Activated CD4-positive, alpha-beta T cell treated with anti-CD3 and anti-CD28 coated beads, Interleukin-2, amount 50 U/mL, for 24 hours (primary cell): ENCODE data around the gene ENTPD8.
A peak's percentile ranks its signal among the peaks of the same experiment; 100 is the strongest.
"Not testable (repeated sequence)": the region's sequence is repeated elsewhere in the genome, so short reads cannot be mapped to it uniquely, and the experiment has no call there.

ENCODE experiments used
- DNase-seq, 2 donors: peaks; one replicate each; pipeline ENCODE4 v3.0.0-alpha.2; 2020; ENCODE audit warnings: low read depth in 1 of 2, low spot score in 1 of 2

Gene ENTPD8

GRCh38 chr9:137411645-137412380 is 29.3 kb downstream of the ENTPD8 start:
- DNase-seq = no peak

- no peak for DNase-seq
These were observed 29.9 kb downstream of the ENTPD8 start for GRCh38 chr9:137411260-137411644.

- no peak for DNase-seq
These were observed 30.3 kb downstream of the ENTPD8 start for GRCh38 chr9:137410891-137411249.

DNA sequence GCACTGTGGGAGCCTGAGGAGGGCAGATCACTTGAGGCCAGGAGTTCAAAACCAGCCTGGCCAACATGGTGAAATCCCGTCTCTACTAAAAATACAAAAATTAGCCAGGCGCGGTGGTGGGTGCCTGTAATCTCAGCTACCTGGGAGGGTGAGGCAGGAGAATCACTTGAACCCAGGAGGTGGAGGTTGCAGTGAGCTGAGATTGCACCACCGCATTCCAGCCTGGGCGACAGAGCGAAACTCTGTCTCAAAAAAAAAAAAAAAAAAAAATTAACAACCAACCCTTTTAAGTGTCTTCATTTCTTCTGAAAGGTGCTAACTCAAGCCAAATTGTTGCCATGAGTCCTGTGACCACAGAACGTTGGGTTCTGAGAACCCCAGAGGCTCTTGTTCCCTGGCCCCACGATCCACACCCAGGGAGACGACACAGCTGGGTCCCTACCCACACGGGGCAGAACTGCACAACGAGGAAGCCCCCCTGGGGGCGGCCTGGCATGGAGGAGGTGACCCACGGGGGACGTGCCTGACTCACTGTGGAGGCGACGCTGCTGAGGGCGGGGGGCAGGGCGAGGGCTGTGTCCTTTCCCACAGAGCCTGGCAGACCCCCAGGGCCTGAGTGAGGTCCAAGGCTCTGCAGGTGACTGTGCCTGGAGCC is 30.8 kb downstream of the ENTPD8 start:
- DNase-seq = not testable (repeated sequence)

DNA sequence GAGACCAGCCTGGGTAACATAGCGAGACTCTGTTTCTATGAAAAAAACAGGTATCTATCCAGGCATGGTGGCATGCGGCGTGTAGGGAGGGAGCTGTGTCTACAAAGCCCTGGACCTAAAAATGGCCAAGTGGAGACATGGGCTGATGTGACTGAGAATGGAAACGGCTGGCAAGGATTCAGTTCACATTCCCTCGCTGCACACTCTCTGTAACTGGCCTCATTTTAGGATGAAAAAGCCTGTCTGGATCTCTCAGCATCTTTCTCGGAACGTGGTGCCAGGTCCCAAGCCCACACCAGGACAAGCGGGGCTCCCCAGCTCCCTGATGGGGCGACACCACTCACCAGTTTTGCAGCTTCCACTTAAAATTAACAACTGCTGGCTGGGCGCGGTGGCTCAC is 31.6 kb downstream of the ENTPD8 start:
- no peak for DNase-seq

- no peak for DNase-seq
These were observed 32.3 kb downstream of the ENTPD8 start for GRCh38 chr9:137408651-137409405.

DNA sequence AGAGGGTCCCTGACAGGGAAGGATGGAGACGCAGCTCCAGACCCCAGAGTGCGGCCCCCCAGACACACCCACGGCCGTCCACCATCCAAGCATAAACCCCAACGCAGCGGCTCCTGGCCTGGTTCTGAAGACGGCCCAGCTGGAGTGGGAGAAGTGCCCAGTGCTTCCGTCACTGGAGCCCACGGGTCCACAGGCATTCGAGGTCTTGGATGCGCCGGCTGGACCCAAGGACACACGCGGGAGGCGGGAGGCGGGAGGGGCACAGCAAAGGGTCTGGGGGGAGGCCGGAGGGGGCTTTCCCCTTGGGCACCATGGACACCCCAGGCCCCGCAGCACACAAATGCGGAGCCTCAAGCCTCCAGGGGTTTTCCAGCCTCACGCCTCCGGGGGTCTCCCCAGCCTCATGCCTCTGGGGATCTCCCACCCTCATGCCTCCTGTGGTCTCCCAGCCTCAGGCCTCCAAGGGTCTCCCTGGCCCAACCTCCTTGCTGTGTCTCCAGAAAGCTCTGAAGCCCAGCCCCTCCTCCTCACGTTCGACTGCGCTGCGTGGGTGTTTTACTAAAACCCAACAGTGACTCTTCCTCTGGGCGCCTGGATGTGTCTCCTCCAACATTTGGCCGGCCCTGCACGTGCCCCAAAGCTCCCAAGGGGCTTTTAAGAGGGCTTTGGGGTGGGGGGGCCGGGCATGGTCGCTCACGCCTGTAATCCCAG is 33.4 kb downstream of the ENTPD8 start:
- DNase-seq = no peak

GRCh38 chr9:137406876-137407589 is 34.1 kb downstream of the ENTPD8 start:
- peak; percentile 40 to 43 for DNase-seq

- no peak for DNase-seq
These were observed 34.9 kb downstream of the ENTPD8 start for GRCh38 chr9:137406085-137406760.

DNA sequence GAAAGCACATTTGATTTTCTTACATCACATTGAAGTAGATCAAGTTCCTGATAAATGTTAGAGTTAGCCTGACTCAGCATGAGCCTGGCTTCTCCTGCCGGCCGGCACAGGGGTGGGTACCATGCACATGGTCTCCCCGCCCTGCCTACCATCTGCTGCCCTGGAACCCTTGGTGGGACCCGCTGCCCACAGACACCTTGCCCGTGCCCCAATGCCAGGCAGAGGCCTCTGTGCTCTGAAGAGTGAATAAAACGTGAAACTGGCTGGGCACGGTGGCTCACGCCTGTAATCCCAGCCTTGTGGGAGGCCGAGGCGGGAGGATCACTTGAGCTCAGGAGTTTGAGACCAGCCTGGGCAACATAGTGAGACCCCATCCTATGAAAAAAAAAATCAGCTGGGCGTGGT is 35.5 kb downstream of the ENTPD8 start:
- no peak for DNase-seq

DNA sequence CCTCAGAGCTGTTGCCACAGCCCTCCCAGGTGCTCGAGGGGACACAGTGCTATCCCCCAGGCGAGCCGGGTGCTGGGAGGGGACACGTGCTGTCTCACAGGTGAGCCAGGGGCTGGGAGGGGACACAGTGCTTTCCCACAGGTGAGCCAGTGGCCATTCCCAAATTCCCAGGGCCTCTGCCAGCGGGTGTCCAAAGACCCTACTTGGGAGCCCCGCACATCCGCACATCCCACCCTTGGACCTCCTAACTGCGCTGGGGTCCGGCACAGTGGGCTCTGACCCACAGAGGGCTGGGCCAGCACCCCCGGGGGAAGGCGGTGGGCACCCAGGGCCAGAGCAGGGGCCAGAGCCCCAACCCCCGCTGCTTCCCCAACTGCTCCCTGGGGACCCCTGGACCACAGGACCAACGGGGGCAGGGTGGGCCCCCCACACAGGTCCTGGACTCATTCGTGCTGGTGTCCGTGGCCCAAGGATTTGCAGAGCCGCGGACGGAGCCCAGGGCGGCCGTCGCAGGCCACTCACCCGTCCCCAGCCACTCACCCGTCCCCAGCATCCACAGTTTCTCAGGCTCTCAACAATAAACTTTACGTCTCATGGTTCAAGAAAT is 36.1 kb downstream of the ENTPD8 start:
- no peak for DNase-seq

DNA sequence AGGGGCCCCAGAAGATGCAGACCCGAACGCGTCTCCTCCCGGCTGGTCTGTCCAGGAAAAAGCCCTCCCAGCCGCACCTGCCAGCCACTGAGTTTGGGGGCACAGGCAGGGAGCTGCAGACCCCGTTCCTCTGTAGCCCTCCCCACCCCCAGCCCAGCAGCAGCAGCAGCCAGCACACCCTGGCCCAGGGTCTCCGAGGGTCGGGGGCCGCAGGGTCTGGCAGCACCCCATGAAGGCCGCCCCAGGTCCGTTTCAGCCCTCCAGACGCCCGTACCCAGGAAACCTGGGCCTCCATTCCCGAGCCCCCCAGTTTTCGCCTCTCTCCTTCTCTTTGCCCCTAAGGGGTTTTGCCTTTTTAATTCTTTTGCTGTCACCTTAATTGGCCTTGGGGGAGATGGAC is 37.9 kb downstream of the ENTPD8 start:
- no peak for DNase-seq

- DNase-seq = no peak
These were observed 38.4 kb downstream of the ENTPD8 start for GRCh38 chr9:137402746-137403145.

DNA sequence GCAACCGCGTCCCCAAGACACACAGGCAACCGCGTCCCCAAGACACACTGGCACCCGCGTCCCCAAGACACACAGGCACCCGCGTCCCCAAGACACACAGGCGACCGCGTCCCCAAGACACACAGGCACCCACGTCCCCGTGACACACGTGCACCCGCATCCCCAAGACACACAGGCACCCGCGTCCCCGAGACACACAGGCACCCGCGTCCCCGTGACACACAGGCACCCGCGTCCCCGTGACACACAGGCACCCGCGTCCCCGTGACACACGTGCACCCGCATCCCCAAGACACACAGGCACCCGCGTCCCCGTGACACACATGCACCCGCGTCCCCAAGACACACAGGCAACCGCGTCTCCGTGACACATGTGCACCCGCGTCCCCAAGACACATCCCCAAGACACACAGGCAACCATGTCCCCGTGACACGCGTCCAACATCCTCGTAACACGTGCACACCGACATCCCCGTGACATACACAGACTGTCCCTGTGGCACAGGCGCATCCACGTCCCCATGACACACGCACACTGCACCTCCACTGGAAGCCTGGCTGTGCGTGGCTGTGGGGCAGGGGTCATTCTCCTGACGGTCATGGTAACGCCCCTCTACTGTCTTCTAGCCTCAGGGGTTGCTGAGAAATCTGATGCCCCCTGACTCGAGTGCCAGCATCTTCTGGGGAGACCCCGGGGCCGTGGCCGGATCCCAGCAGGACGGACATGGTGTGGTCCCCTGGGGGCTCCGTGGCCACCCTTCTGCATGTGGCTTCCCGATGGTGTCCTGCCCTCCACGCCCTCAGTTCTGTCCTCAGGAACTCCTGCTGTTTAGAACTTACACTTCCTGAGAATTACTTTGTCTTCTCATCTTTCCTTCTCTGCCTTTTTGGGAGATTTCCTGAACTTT is 42.3 kb downstream of the ENTPD8 start:
- DNase-seq = no peak

- peak in 1 of 2 donors; percentile 35 for DNase-seq
These were observed 43.3 kb downstream of the ENTPD8 start for GRCh38 chr9:137397675-137398423.

GRCh38 chr9:137396634-137397367 is 44.4 kb downstream of the ENTPD8 start:
- no peak for DNase-seq

GRCh38 chr9:137396227-137396626 is 44.9 kb downstream of the ENTPD8 start:
- no peak for DNase-seq

- DNase-seq = no peak
These were observed 45.5 kb downstream of the ENTPD8 start for GRCh38 chr9:137395666-137396010.
